ENCODE results near the gene HMGCR.
"Not testable (repeated sequence)": the region's sequence is repeated elsewhere in the genome, so short reads cannot be mapped to it uniquely, and the experiment has no call there.

HMGCR gene

DNA sequence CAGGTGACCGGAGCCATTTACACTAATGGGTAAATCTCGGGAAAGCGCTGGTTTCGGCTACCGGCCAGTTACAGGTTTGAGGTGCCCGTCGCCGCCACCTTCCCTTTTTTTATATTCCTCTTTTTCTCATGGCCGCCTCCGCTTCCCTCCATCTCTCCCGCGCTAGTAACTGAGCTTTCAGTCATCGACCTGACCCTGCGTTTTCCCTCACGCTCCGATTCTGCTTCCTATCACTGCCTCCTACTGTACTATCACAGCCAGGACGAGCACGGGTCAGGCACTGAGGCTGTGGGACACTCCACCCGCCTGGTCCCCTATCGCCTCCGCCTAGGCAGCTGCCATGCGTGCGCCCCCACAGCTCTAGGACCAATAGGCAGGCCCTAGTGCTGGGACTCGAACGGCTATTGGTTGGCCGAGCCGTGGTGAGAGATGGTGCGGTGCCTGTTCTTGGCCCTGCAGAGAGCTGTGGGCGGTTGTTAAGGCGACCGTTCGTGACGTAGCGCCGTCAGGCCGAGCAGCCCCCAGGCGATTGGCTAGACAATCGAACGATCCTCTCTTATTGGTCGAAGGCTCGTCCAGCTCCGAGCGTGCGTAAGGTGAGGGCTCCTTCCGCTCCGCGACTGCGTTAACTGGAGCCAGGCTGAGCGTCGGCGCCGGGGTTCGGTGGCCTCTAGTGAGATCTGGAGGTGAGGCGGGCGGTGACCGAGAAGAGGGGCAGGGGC lies at the start of gene HMGCR:
Gene HMGCR, plus strand, starts transcription at position 606 of the 722 bp plus-strand sequence. CDS start 5,386 bp downstream, outside the sequence.
- DNase-seq (ENCODE audit: low read depth, low spot score), result peak; percentile 96

DNA sequence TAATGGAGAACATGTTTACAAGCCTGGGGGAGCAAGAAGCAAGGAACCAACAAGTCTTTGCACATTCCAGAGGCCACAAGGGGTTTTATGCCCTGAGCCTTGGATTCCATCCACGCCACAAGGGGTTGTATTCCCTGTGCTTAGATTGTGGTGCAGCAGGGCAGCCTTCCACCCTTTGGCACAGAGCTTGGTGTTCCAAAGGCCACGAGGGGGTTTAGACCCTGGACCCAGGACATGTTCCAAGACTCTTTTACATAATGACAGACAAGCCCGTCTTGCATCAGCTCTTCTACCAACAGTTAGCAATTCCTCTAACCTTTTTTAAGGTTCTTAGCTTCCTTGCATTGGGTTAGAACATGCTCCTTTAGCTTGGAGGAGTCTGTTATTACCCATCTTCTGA lies 45.2 kb upstream of the HMGCR start:
- DNase-seq (ENCODE audit: low read depth, low spot score), result not testable (repeated sequence)

GRCh38 chr5:75300084-75300483 lies 36.9 kb upstream of the HMGCR start:
- no peak for DNase-seq (ENCODE audit: low read depth, low spot score)

- no peak for DNase-seq (ENCODE audit: low read depth, low spot score)
These were observed 33.6 kb upstream of the HMGCR start for GRCh38 chr5:75303419-75303818.

DNA sequence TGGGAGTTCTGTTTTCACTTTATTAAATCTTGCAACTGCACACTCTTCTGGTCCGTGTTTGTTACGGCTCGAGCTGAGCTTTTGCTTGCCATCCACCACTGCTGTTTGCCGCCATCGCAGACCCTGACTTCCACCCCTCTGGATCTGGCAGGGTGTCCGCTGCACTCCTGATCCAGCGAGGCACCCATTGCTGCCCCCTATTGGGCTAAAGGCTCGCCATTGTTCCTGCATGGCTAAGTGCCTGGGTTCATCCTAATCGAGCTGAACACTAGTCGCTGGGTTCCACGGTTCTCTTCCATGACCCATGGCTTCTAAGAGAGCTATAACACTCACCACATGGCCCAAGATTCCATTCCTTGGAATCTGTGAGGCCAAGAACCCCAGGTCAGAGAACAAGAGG lies 32.5 kb upstream of the HMGCR start:
- DNase-seq (ENCODE audit: low read depth, low spot score), result not testable (repeated sequence)

- DNase-seq (ENCODE audit: low read depth, low spot score), result no peak
These were observed 30.3 kb upstream of the HMGCR start for GRCh38 chr5:75306746-75307145.

DNA sequence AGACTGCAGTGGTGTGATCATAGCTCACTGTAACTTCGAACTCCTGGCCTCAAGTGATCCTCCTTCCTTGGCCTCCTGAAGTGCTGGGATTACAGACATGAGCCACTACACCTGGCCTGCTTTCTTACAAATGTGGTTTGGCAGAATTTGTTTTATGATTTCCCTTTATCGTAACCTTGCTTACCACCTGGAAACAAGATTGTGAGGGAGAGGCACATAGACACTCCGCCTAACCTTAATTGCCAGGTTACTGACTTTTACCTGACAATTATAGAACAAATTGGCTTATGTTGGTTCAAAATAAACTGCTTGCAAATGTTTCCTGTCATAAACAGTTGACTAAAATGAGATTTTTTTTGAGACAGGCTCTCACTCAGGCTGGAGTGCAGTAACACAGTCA lies 26.8 kb upstream of the HMGCR start:
- DNase-seq (ENCODE audit: low read depth, low spot score), result no peak

- not testable (repeated sequence) for DNase-seq (ENCODE audit: low read depth, low spot score)
These were observed 17.9 kb upstream of the HMGCR start for GRCh38 chr5:75319148-75319547.

DNA sequence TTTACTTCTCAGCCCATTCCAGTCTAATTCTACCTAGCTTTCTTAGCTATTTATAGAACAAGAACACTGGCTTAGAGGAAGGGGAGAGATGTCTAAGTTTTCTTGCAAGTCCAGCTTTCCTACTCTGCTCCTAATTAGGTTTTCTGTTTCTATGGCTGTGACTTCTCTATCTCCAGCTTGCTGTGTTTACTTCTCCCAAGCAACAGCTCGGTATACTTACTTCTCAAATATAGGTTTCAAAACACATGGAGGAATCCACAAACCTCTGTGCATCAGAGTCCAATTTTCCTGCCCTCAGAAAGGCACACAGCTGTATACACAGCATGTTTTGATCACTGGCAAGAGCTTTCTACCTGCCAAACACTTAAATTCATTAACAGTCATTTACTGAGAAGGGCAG lies 17.4 kb upstream of the HMGCR start:
- DNase-seq (ENCODE audit: low read depth, low spot score), result no peak

- no peak for DNase-seq (ENCODE audit: low read depth, low spot score)
These were observed 16.6 kb upstream of the HMGCR start for GRCh38 chr5:75320371-75320770.

GRCh38 chr5:75322066-75322465 lies 15.0 kb upstream of the HMGCR start:
- no peak for DNase-seq (ENCODE audit: low read depth, low spot score)

GRCh38 chr5:75324791-75325190 lies 12.2 kb upstream of the HMGCR start:
- DNase-seq (ENCODE audit: low read depth, low spot score), result no peak

GRCh38 chr5:75325242-75325641 lies 11.8 kb upstream of the HMGCR start:
- no peak for DNase-seq (ENCODE audit: low read depth, low spot score)

- DNase-seq (ENCODE audit: low read depth, low spot score), result no peak
These were observed 6.6 kb upstream of the HMGCR start for GRCh38 chr5:75330404-75330803.

GRCh38 chr5:75331095-75332090 lies 5.6 kb upstream of the HMGCR start:
- no peak for DNase-seq (ENCODE audit: low read depth, low spot score)

- not testable (repeated sequence) for DNase-seq (ENCODE audit: low read depth, low spot score)
These were observed 3.3 kb upstream of the HMGCR start for GRCh38 chr5:75333759-75334158.

GRCh38 chr5:75334413-75334812 lies 2.6 kb upstream of the HMGCR start:
- not testable (repeated sequence) for DNase-seq (ENCODE audit: low read depth, low spot score)

- DNase-seq (ENCODE audit: low read depth, low spot score), result no peak
These were observed 1.5 kb upstream of the HMGCR start for GRCh38 chr5:75335486-75335885.

GRCh38 chr5:75335952-75336614 lies 937 bp upstream of the HMGCR start:
- peak; percentile 47 for DNase-seq (ENCODE audit: low read depth, low spot score)

DNA sequence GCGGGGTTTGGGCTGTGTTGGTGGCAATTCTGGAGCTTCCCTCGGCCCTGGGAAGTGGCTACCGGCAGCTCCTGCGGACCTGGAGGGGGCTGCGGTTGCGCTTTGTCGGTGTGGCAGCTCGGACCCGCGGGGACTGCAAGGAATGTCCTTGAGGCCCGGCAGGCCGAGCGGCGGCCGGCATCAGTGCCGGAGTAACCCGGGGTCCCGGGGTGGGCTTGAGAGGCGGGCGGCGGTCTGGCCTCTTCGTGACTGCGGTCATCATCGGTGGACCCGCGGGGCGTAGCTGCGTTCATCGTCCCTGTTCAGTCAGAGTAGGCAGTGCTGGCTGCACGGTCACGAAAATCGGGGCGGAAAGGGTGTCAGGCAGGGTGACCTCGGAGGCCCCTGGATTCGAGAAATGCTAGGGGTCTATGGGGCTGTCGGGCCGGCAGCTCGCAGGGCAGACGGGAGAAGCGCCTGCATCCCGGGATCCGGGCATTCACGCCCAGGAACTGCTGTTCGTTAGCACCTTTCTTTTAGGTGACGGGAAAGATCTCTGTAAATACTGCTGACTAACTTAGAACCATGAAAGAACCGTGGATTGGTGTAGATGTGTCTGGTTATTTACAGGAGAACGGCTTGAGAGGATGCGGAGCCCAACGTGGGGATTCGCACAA lies 474 bp downstream of the HMGCR start:
- DNase-seq (ENCODE audit: low read depth, low spot score), result no peak

DNA sequence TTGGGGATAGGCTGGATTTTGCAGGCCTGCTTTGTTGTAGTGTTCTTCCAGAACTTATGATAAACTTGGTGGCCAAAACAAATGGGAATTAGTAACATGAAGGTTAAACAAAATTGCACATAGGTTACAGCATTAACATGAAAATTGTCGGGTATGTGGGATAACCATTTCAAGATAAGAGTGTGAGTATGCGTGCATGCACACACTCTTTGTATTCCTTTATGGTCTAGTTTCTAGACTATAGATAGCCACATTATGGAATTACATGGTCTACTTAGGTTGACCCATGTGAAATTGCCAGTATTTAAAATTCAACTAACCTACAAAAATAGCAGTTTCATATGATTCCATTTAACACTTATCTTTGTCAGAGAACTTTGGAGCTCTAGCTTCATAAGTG lies 1.4 kb downstream of the HMGCR start:
- no peak for DNase-seq (ENCODE audit: low read depth, low spot score)
